ENCODE results near the gene CREBBP. TPM values are rescaled to one million over a fixed set of nuclear protein-coding genes. Genes with fewer than 3 reads are reported as not detected.

CREBBP gene
- total RNA-seq, 1 donor from 2014 or later: 131 TPM

- ChIA-PET POLR2A (interaction anchor here (0.6 kb wide), 1 partner anchor 531 kb away, joined by 5 read pairs; no protein-coding TSS in a partner anchor), CTCF (no interaction called here)
- Mint-ChIP-seq H3K27me3 (no peaks in the 10 kb centered on the region), H3K9me3 (no peaks in the 10 kb centered on the region), H3K4me3 (no peak overlapping the region), H3K36me3 (ENCODE audit: low read depth) (peaks cover 51% of the 10 kb centered on the region), H3K4me1 (peaks cover 33% of the 10 kb centered on the region), H3K27ac (no peak overlapping the region)
- no peak for DNase-seq
- intact Hi-C loops (cut with micrococcal nuclease): no loop called here
- no peak for ATAC-seq (ENCODE audit: low read depth)
- TF ChIP-seq, protein P1, sequence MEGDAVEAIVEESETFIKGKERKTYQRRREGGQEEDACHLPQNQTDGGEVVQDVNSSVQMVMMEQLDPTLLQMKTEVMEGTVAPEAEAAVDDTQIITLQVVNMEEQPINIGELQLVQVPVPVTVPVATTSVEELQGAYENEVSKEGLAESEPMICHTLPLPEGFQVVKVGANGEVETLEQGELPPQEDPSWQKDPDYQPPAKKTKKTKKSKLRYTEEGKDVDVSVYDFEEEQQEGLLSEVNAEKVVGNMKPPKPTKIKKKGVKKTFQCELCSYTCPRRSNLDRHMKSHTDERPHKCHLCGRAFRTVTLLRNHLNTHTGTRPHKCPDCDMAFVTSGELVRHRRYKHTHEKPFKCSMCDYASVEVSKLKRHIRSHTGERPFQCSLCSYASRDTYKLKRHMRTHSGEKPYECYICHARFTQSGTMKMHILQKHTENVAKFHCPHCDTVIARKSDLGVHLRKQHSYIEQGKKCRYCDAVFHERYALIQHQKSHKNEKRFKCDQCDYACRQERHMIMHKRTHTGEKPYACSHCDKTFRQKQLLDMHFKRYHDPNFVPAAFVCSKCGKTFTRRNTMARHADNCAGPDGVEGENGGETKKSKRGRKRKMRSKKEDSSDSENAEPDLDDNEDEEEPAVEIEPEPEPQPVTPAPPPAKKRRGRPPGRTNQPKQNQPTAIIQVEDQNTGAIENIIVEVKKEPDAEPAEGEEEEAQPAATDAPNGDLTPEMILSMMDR (IDR thresholded peaks at IDR 0.05): no peak
Measured at GRCh38 chr16:3849751-3850543, 30.6 kb downstream of the CREBBP start.

- TF ChIP-seq, protein P1 (IDR thresholded peaks at IDR 0.05): no peak
- no peaks in the 10 kb centered on the region for H3K27me3 Mint-ChIP-seq
- H3K27ac Mint-ChIP-seq: no peak overlapping the region
Measured at GRCh38 chr16:3846595-3847091, 33.9 kb downstream of the CREBBP start.

DNA sequence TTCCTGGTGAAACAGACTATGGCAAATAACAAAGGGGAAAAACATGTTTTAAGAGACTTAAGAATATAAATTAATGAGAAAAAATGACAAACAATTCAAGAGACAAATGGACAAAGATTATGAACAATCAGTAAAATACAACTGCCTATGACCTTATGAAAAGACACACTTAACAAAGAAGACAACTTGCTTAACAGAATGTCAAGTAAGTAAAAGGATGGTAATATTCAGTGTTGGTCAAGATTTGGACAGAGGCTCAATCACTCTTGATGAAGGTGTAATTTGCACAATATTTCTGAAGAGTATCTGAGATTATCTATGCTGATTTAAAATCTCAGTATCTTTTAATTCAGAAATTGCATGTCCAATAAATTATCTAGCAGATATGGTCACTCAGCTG lies 34.4 kb downstream of the CREBBP start:
- Mint-ChIP-seq H3K4me1 (peaks cover 38% of the 10 kb centered on the region), H3K4me3 (no peak overlapping the region), H3K27ac (no peak overlapping the region), H3K9me3 (no peaks in the 10 kb centered on the region), H3K27me3 (no peaks in the 10 kb centered on the region), H3K36me3 (ENCODE audit: low read depth) (peaks cover 49% of the 10 kb centered on the region)
- DNase-seq: no peak
- TF ChIP-seq, protein P1 (IDR thresholded peaks at IDR 0.05): no peak
- ChIA-PET CTCF (no interaction called here), POLR2A (no interaction called here)
- ATAC-seq (ENCODE audit: low read depth): no peak
- intact Hi-C loops (cut with micrococcal nuclease): no loop called here

More at GRCh38 chr16:3846595-3847091, 33.9 kb downstream of the CREBBP start:
- ATAC-seq (ENCODE audit: low read depth) (no peak), DNase-seq (no peak)
- ChIA-PET CTCF (no interaction called here), POLR2A (no interaction called here)
- Mint-ChIP-seq H3K4me1 (peaks cover 36% of the 10 kb centered on the region), H3K36me3 (ENCODE audit: low read depth) (peaks cover 48% of the 10 kb centered on the region), H3K4me3 (no peak overlapping the region), H3K9me3 (no peaks in the 10 kb centered on the region)
- intact Hi-C loops (cut with micrococcal nuclease): no loop called here

DNA sequence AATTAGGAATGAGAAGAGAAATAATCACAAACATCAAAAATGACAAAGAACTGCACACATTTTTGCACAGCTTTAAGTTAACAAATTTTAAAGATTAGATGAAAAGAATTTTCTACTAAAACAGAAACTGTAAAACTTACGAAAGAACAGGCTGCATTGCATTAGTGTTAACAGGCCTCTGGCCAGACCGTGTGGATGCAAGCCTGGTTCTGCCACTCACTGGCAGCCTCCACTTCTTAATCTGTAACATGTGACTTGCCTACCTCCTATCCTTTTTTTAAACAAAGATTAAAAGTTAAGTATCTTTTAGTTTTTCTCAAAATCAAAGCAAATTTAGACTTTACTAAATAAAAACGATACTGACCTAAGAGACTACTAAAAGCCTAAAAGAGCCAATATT lies 37.5 kb downstream of the CREBBP start:
- CTCF ChIA-PET: no interaction called here
- TF ChIP-seq, protein P1 (IDR thresholded peaks at IDR 0.05): no peak
- Mint-ChIP-seq H3K4me1 (peaks cover 57% of the 10 kb centered on the region), H3K9me3 (no peaks in the 10 kb centered on the region), H3K36me3 (ENCODE audit: low read depth) (peaks cover 37% of the 10 kb centered on the region), H3K27ac (no peak overlapping the region), H3K4me3 (no peak overlapping the region), H3K27me3 (no peaks in the 10 kb centered on the region)
- intact Hi-C loops (cut with micrococcal nuclease): loop anchor here (5.0 kb wide), 1 partner anchor 34 kb away; no protein-coding TSS in a partner anchor
- no peak for ATAC-seq (ENCODE audit: low read depth)
- no peak for DNase-seq
- POLR2A ChIA-PET: no interaction called here

GRCh38 chr16:3841729-3842508 lies 38.6 kb downstream of the CREBBP start:
- Mint-ChIP-seq H3K36me3 (ENCODE audit: low read depth) (peaks cover 35% of the 10 kb centered on the region), H3K27me3 (no peaks in the 10 kb centered on the region), H3K27ac (peak overlapping the region; percentile 0), H3K4me3 (peak overlapping the region; percentile 55), H3K4me1 (peaks cover 52% of the 10 kb centered on the region), H3K9me3 (no peaks in the 10 kb centered on the region)
- DNase-seq: no peak
- ChIA-PET POLR2A (no interaction called here), CTCF (no interaction called here)
- no peak for ATAC-seq (ENCODE audit: low read depth)
- intact Hi-C loops (cut with micrococcal nuclease): loop anchor here (5.0 kb wide), 1 partner anchor 35 kb away; no protein-coding TSS in a partner anchor
- TF ChIP-seq, protein P1 (IDR thresholded peaks at IDR 0.05): no peak

All from activated B cell treated with CpG ODN at 0.5 μM for 24 hours (primary cell).